NT2/D1 (cell line): ENCODE results near the gene RCVRN.

Experiments
- DNase-seq: peaks from one replicate; pipeline ENCODE4 v3.0.0-alpha.2; 2011; ENCODE audit warnings: low read depth, low spot score
- H3K27me3 ChIP-seq: 2 replicates; pipeline ENCODE4 v1.6.0; 2011; ENCODE audit warnings: mild to moderate bottlenecking; ENCODE audit not compliant: insufficient read length, insufficient read depth
- H3K36me3 ChIP-seq: 2 replicates; pipeline ENCODE4 v1.6.1; 2011; ENCODE audit warnings: mild to moderate bottlenecking, low read length, mixed read lengths; ENCODE audit not compliant: insufficient read depth, insufficient read length
- H3K4me1 ChIP-seq: 2 replicates; pipeline ENCODE4 v1.5.1; 2011; ENCODE audit not compliant: insufficient read depth, insufficient read length
- H3K4me3 ChIP-seq: 2 replicates; pipeline ENCODE4 v1.5.1; 2011; ENCODE audit warnings: low read depth; ENCODE audit not compliant: insufficient read length
- H3K9ac ChIP-seq: 2 replicates; pipeline ENCODE4 v1.6.0; 2011; ENCODE audit warnings: low read depth; ENCODE audit not compliant: insufficient read length
- H3K9me3 ChIP-seq: 2 replicates; pipeline ENCODE4 v1.5.1; 2011; ENCODE audit warnings: mild to moderate bottlenecking, low read length; ENCODE audit not compliant: insufficient read depth
- SUZ12 ChIP-seq: IDR thresholded peaks from 2 replicates; pipeline ENCODE4 v1.6.1; 2011; ENCODE audit not compliant: insufficient read length, insufficient read depth; ENCODE audit errors: extremely low read depth
- YY1 ChIP-seq: IDR thresholded peaks from 2 replicates; pipeline ENCODE4 v1.6.1; 2011; ENCODE audit not compliant: insufficient read length, insufficient read depth
- ZNF274 ChIP-seq: IDR thresholded peaks from 2 replicates; pipeline ENCODE4 v1.6.1; 2011; ENCODE audit warnings: mild to moderate bottlenecking, low read depth, low read length

The RCVRN gene

GRCh38 chr17:9895923-9896322, 9.1 kb downstream of the RCVRN start:
- Histone ChIP-seq H3K36me3 (no peaks in the 10 kb centered on the region), H3K4me3 (no peak overlapping the region), H3K9ac (no peak overlapping the region), H3K27me3 (no peaks in the 10 kb centered on the region), H3K4me1 (no peaks in the 10 kb centered on the region), H3K9me3 (no peaks in the 10 kb centered on the region)
- no peak for DNase-seq
- TF ChIP-seq ZNF274 = no peak
- TF ChIP-seq SUZ12 = no peak
- TF ChIP-seq YY1 = no peak

GRCh38 chr17:9894231-9894630, 10.8 kb downstream of the RCVRN start:
- no peak overlapping the region for H3K4me3 ChIP-seq
- no peak for DNase-seq
- no peak overlapping the region for H3K9ac ChIP-seq
- no peaks in the 10 kb centered on the region for H3K9me3 ChIP-seq
- H3K4me1 ChIP-seq = no peaks in the 10 kb centered on the region
- H3K27me3 ChIP-seq = no peaks in the 10 kb centered on the region
- H3K36me3 ChIP-seq = no peaks in the 10 kb centered on the region
- no peak for TF ChIP-seq ZNF274
- TF ChIP-seq YY1 = no peak
- TF ChIP-seq SUZ12 = no peak

- TF ChIP-seq SUZ12 (no peak), YY1 (no peak), ZNF274 (no peak)
- H3K4me3 ChIP-seq = no peak overlapping the region
- H3K9ac ChIP-seq = no peak overlapping the region
- DNase-seq = no peak
- no peaks in the 10 kb centered on the region for H3K4me1 ChIP-seq
- no peaks in the 10 kb centered on the region for H3K27me3 ChIP-seq
- H3K36me3 ChIP-seq = no peaks in the 10 kb centered on the region
- H3K9me3 ChIP-seq = no peaks in the 10 kb centered on the region
Observed at GRCh38 chr17:9893411-9894012, 11.6 kb downstream of the RCVRN start.

GRCh38 chr17:9890124-9890523, 14.9 kb downstream of the RCVRN start:
- no peaks in the 10 kb centered on the region for H3K27me3 ChIP-seq
- no peaks in the 10 kb centered on the region for H3K36me3 ChIP-seq
- H3K4me3 ChIP-seq = no peak overlapping the region
- peak; percentile 59 for DNase-seq
- H3K9me3 ChIP-seq = no peaks in the 10 kb centered on the region
- no peak for TF ChIP-seq ZNF274
- TF ChIP-seq SUZ12 = no peak
- TF ChIP-seq YY1 = no peak
- H3K9ac ChIP-seq = no peak overlapping the region
- no peaks in the 10 kb centered on the region for H3K4me1 ChIP-seq

- no peak overlapping the region for H3K9ac ChIP-seq
- DNase-seq = no peak
- TF ChIP-seq ZNF274 (no peak), SUZ12 (no peak), YY1 (no peak)
Observed at GRCh38 chr17:9887508-9887907, 17.6 kb downstream of the RCVRN start.

GRCh38 chr17:9886141-9886930, 18.7 kb downstream of the RCVRN start:
- Histone ChIP-seq H3K9ac (no peak overlapping the region), H3K27me3 (no peaks in the 10 kb centered on the region), H3K9me3 (peaks cover 29% of the 10 kb centered on the region), H3K4me3 (no peak overlapping the region), H3K36me3 (no peaks in the 10 kb centered on the region), H3K4me1 (no peaks in the 10 kb centered on the region)
- no peak for DNase-seq
- TF ChIP-seq SUZ12 = no peak
- TF ChIP-seq ZNF274 = no peak
- no peak for TF ChIP-seq YY1

More at GRCh38 chr17:9887508-9887907, 17.6 kb downstream of the RCVRN start:
- Histone ChIP-seq H3K9me3 (peaks cover 22% of the 10 kb centered on the region; the same call in 1 of the 2 replicates), H3K4me1 (no peaks in the 10 kb centered on the region), H3K27me3 (no peaks in the 10 kb centered on the region), H3K4me3 (no peak overlapping the region), H3K36me3 (no peaks in the 10 kb centered on the region)

- TF ChIP-seq ZNF274 (no peak), SUZ12 (no peak), YY1 (no peak)
- no peak overlapping the region for H3K4me3 ChIP-seq
- DNase-seq = no peak
- H3K9ac ChIP-seq = no peak overlapping the region
- peaks cover 29% of the 10 kb centered on the region for H3K9me3 ChIP-seq
- no peaks in the 10 kb centered on the region for H3K36me3 ChIP-seq
- no peaks in the 10 kb centered on the region for H3K4me1 ChIP-seq
- no peaks in the 10 kb centered on the region for H3K27me3 ChIP-seq
Observed at GRCh38 chr17:9883451-9883850, 21.6 kb downstream of the RCVRN start.

GRCh38 chr17:9880582-9880999, 24.5 kb downstream of the RCVRN start:
- TF ChIP-seq YY1 (no peak), ZNF274 (no peak), SUZ12 (no peak)

More at GRCh38 chr17:9880582-9880999, 24.5 kb downstream of the RCVRN start:
- no peaks in the 10 kb centered on the region for H3K27me3 ChIP-seq
- peaks cover 29% of the 10 kb centered on the region for H3K9me3 ChIP-seq
- DNase-seq = no peak
- H3K9ac ChIP-seq = no peak overlapping the region
- H3K4me1 ChIP-seq = no peaks in the 10 kb centered on the region
- H3K36me3 ChIP-seq = no peaks in the 10 kb centered on the region
- H3K4me3 ChIP-seq = no peak overlapping the region
